ENCODE measurements around the gene IVD.

IVD gene

GRCh38 chr15:40464595-40465185, 59.1 kb downstream of the IVD start:
- no peak for TF ChIP-seq CTCF (IDR thresholded peaks at IDR 0.05; ENCODE audit: poor library complexity, severe bottlenecking)
- no peak overlapping the region for H3K4me3 ChIP-seq (ENCODE audit: severe bottlenecking)
- no peak for ATAC-seq (ENCODE audit: low read depth)
- no peak for DNase-seq (ENCODE audit: low spot score)
- peaks cover 18% of the 10 kb centered on the region for H3K36me3 ChIP-seq (ENCODE audit: low read depth)
- H3K27ac ChIP-seq (ENCODE audit: poor library complexity, severe bottlenecking), result no peak overlapping the region
- no peaks in the 10 kb centered on the region for H3K4me1 ChIP-seq (ENCODE audit: insufficient read depth, poor library complexity, severe bottlenecking)
- H3K9me3 ChIP-seq (ENCODE audit: severe bottlenecking), result no peaks in the 10 kb centered on the region
- no peaks in the 10 kb centered on the region for H3K27me3 ChIP-seq (ENCODE audit: insufficient read depth, poor library complexity, severe bottlenecking)

GRCh38 chr15:40465939-40466338, 60.3 kb downstream of the IVD start:
- ATAC-seq (ENCODE audit: low read depth) (no peak), DNase-seq (ENCODE audit: low spot score) (no peak)
- no peaks in the 10 kb centered on the region for H3K27me3 ChIP-seq (ENCODE audit: insufficient read depth, poor library complexity, severe bottlenecking)
- H3K36me3 ChIP-seq (ENCODE audit: low read depth), result peaks cover 18% of the 10 kb centered on the region
- H3K9me3 ChIP-seq (ENCODE audit: severe bottlenecking), result no peaks in the 10 kb centered on the region
- H3K4me3 ChIP-seq (ENCODE audit: severe bottlenecking), result no peak overlapping the region
- no peak overlapping the region for H3K27ac ChIP-seq (ENCODE audit: poor library complexity, severe bottlenecking)
- TF ChIP-seq CTCF (IDR thresholded peaks at IDR 0.05; ENCODE audit: poor library complexity, severe bottlenecking), result no peak
- H3K4me1 ChIP-seq (ENCODE audit: insufficient read depth, poor library complexity, severe bottlenecking), result no peaks in the 10 kb centered on the region

GRCh38 chr15:40466426-40467260, 61.0 kb downstream of the IVD start:
- no peak for TF ChIP-seq CTCF (IDR thresholded peaks at IDR 0.05; ENCODE audit: poor library complexity, severe bottlenecking)
- H3K4me1 ChIP-seq (ENCODE audit: insufficient read depth, poor library complexity, severe bottlenecking), result no peaks in the 10 kb centered on the region
- no peaks in the 10 kb centered on the region for H3K27me3 ChIP-seq (ENCODE audit: insufficient read depth, poor library complexity, severe bottlenecking)
- H3K27ac ChIP-seq (ENCODE audit: poor library complexity, severe bottlenecking), result no peak overlapping the region
- H3K36me3 ChIP-seq (ENCODE audit: low read depth), result peaks cover 18% of the 10 kb centered on the region
- H3K9me3 ChIP-seq (ENCODE audit: severe bottlenecking), result no peaks in the 10 kb centered on the region
- no peak for DNase-seq (ENCODE audit: low spot score)
- ATAC-seq (ENCODE audit: low read depth), result no peak
- no peak overlapping the region for H3K4me3 ChIP-seq (ENCODE audit: severe bottlenecking)

- no peaks in the 10 kb centered on the region for H3K9me3 ChIP-seq (ENCODE audit: severe bottlenecking)
- ATAC-seq (ENCODE audit: low read depth) (no peak), DNase-seq (ENCODE audit: low spot score) (no peak)
- H3K4me1 ChIP-seq (ENCODE audit: insufficient read depth, poor library complexity, severe bottlenecking), result peaks cover 5% of the 10 kb centered on the region
- H3K4me3 ChIP-seq (ENCODE audit: severe bottlenecking), result no peak overlapping the region
- TF ChIP-seq CTCF (IDR thresholded peaks at IDR 0.05; ENCODE audit: poor library complexity, severe bottlenecking), result no peak
- H3K27ac ChIP-seq (ENCODE audit: poor library complexity, severe bottlenecking), result no peak overlapping the region
- no peaks in the 10 kb centered on the region for H3K27me3 ChIP-seq (ENCODE audit: insufficient read depth, poor library complexity, severe bottlenecking)
- peaks cover 17% of the 10 kb centered on the region for H3K36me3 ChIP-seq (ENCODE audit: low read depth)
These were observed 61.6 kb downstream of the IVD start for GRCh38 chr15:40467261-40467615.

- ATAC-seq (ENCODE audit: low read depth) (no peak), DNase-seq (ENCODE audit: low spot score) (no peak)
- no peak for TF ChIP-seq CTCF (IDR thresholded peaks at IDR 0.05; ENCODE audit: poor library complexity, severe bottlenecking)
- Histone ChIP-seq H3K9me3 (ENCODE audit: severe bottlenecking) (no peaks in the 10 kb centered on the region), H3K36me3 (ENCODE audit: low read depth) (peaks cover under 1% of the 10 kb centered on the region; the same call in 1 of the 2 replicates), H3K4me3 (ENCODE audit: severe bottlenecking) (no peak overlapping the region), H3K27me3 (ENCODE audit: insufficient read depth, poor library complexity, severe bottlenecking) (no peaks in the 10 kb centered on the region), H3K27ac (ENCODE audit: poor library complexity, severe bottlenecking) (no peak overlapping the region), H3K4me1 (ENCODE audit: insufficient read depth, poor library complexity, severe bottlenecking) (peaks cover 6% of the 10 kb centered on the region)
These were observed 63.3 kb downstream of the IVD start for GRCh38 chr15:40468898-40469331.
